ENCODE measurements around the gene PLEKHG4.

GRCh38 chr16:67237396-67238277 lies 41.7 kb upstream of the PLEKHG4 start:
- TF ChIP-seq CTCF (IDR thresholded peaks at IDR 0.05), result no peak
- no peak for TF ChIP-seq ZNF423 (CRISPR knock-in tag; IDR thresholded peaks at IDR 0.05)
- TF ChIP-seq, protein P1, sequence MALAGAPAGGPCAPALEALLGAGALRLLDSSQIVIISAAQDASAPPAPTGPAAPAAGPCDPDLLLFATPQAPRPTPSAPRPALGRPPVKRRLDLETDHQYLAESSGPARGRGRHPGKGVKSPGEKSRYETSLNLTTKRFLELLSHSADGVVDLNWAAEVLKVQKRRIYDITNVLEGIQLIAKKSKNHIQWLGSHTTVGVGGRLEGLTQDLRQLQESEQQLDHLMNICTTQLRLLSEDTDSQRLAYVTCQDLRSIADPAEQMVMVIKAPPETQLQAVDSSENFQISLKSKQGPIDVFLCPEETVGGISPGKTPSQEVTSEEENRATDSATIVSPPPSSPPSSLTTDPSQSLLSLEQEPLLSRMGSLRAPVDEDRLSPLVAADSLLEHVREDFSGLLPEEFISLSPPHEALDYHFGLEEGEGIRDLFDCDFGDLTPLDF (CRISPR knock-in tag; IDR thresholded peaks at IDR 0.05), result no peak
- TF ChIP-seq, protein P2, sequence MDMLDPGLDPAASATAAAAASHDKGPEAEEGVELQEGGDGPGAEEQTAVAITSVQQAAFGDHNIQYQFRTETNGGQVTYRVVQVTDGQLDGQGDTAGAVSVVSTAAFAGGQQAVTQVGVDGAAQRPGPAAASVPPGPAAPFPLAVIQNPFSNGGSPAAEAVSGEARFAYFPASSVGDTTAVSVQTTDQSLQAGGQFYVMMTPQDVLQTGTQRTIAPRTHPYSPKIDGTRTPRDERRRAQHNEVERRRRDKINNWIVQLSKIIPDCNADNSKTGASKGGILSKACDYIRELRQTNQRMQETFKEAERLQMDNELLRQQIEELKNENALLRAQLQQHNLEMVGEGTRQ (CRISPR knock-in tag; IDR thresholded peaks at IDR 0.05), result no peak
- TF ChIP-seq ZNF317 (CRISPR knock-in tag; IDR thresholded peaks at IDR 0.05; ENCODE audit: borderline replicate concordance, low read depth), result no peak
- no peak for TF ChIP-seq ELF4 (CRISPR knock-in tag; IDR thresholded peaks at IDR 0.05; ENCODE audit: low read depth)
